WI38 (cell line): ENCODE measurements around the gene KIF26B.
"Not testable (repeated sequence)": the region's sequence is repeated elsewhere in the genome, so short reads cannot be mapped to it uniquely, and the experiment has no call there.

Experiments
- H3K4me3 ChIP-seq: 2 replicates; pipeline ENCODE4 v1.5.1; 2011; ENCODE audit warnings: low read depth, mild to moderate bottlenecking, control low read depth, low read length
- CTCF ChIP-seq: IDR thresholded peaks from 2 replicates; pipeline ENCODE4 v1.5.1; 2012; ENCODE audit warnings: low read depth, mild to moderate bottlenecking, control low read depth, low read length

Gene KIF26B

DNA sequence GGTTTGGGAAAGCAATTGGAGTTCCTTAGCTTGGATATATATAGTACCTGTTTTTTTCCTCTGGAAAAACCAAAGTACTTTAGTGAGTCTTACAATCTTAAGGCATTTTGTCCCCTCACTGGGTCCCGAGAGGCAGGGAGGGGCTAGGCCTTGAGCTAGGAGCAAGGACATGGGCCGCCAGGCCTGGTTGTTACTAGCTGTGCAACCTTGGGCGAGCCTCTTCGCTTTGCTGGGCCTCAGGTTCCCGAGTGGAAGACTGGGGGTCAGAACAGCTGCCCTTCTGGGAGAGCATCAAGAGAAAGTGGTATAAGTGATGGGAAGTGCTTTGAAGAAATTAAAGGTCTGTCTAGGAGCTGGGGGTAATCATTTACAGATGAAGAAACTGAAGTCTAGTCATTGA lies 553.2 kb downstream of the KIF26B start:
- H3K4me3 ChIP-seq, result no peak overlapping the region
- TF ChIP-seq CTCF, result no peak

- no peak overlapping the region for H3K4me3 ChIP-seq
- no peak for TF ChIP-seq CTCF
These were observed 556.4 kb downstream of the KIF26B start for GRCh38 chr1:245710961-245711903.

DNA sequence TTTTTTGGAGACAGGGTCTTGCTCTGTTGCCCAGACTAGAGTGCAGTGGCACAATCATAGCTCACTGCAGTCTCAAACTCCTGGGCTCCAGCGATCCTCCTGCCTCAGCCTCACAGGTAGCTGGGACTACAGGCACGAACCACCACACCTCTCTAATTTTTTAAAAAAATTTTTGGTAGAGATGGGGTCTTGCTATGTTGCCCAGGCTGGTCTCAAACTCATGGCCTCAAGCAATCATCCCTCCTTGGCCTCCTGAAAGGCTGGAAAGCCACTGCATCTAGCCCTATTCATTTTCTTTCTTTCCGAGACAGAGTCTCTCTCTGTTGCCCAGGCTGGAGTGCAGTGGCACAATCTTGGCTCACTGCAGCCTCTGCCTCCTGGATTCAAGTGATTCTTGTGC lies 559.2 kb downstream of the KIF26B start:
- H3K4me3 ChIP-seq, result not testable (repeated sequence)

DNA sequence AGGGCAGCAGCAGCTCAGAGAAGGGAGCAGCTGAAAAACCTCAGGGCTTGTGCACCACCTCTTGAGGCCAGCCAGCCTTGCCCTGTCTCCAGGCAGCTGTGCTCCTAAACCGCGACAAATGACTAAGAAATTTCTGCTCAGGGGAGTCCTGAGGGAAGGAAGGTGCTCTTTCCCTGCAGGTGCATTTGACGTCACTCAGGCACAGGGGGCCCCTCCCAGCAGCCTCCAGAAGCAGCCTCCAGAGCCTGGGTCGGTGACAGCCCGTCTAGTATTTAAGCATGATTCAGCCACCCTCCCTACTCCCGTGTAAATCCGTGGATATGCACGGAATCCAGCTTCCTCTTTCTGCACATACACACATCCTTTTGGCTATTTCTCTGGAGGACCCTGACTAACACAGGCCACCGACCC lies 560.5 kb downstream of the KIF26B start:
- TF ChIP-seq CTCF, result no peak
- H3K4me3 ChIP-seq, result no peak overlapping the region

DNA sequence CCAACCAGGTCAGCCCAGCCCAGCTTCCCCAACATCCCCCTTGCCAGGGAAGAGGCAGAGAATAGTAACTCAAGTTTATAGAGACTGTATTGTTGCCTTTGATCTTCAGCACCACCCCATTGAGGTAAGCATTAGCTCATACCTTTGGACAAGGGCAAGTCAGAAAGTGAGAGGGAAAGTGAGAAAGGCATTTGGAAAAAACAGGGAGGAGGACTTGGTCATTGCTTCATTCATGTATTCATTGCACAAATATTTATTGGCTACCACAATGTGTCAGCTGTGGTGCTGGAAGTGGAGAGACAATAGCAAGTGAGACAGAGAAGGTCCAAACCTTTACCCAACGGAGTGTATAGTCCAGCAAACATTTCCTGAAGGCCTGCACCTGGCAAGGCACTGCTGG lies 561.2 kb downstream of the KIF26B start:
- no peak overlapping the region for H3K4me3 ChIP-seq
- no peak for TF ChIP-seq CTCF

DNA sequence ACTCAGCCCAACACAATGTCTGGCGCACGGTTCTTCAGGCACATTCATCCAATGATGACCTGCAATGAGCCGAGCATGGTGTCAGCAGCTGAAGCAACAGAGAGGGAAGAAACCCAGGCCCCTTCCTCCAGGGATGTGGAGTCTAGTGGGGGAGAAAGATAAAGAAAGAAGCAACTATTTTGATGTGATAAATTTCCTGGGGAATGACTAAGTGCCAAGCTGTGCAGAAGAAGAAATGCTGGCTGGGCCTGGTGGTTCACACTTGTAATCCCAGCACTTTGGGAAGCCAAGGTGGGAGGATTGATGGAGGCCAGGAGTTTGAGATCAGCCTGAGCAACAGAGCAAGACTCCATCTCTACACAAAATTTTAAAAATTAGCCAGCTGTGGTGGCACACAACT lies 561.8 kb downstream of the KIF26B start:
- TF ChIP-seq CTCF, result no peak

DNA sequence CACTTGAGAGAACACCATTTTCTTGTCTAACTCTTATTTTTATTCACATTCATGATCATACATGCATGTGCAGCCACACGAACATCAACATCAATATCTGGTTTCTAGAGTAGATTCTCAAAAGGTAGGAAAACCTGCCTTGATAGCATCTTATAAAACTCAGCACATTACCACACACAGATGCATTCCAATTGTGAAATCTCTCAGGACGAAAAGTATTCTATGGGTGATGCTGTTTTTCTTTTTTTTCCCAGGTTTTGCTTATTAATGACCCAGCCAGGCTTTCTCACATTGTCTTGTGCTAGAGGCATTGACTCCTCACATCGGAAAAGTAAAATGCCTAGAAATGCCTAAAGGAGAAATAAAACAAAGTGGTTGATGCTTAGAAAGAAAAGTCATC lies 562.8 kb downstream of the KIF26B start:
- H3K4me3 ChIP-seq, result no peak overlapping the region
- no peak for TF ChIP-seq CTCF

More for the DNA sequence above, 561.8 kb downstream of the KIF26B start:
- no peak overlapping the region for H3K4me3 ChIP-seq

- no peak overlapping the region for H3K4me3 ChIP-seq
- TF ChIP-seq CTCF, result no peak
These were observed 563.3 kb downstream of the KIF26B start for GRCh38 chr1:245718123-245718522.
